HepG2 (cell line): ENCODE data around the gene COMT. TPM values are rescaled to one million over a fixed set of nuclear protein-coding genes. Genes with fewer than 3 reads are reported as not detected.

ENCODE experiments used
- ATAC-seq: fragments of 200-7000 bp; cut with Tn5 transposase; 3 replicates; pipeline ENCODE4 v1.9.1; 2020; ENCODE audit warnings: mild to moderate bottlenecking, moderate library complexity
- BruUV-seq: library from RNA; stranded (reverse); fragments of 400-500 nt; replicated peaks from 2 replicates; lab custom pipeline; 2021; lab: Mats Ljungman, UMichigan
- CTCF ChIA-PET: fragments of 300-600 bp; formaldehyde crosslinking; extraction: SDS; loops from one replicate; lab custom pipeline; 2021; ENCODE audit warnings: low total read pairs, inconsistent platforms, low intra/inter-chr PET ratio; lab: Yijun Ruan, JAX
- POLR2A ChIA-PET: fragments of 350-600 bp; sonication (Branson Sonifier 250); formaldehyde crosslinking; loops from one replicate; lab custom pipeline; 2020; ENCODE audit warnings: antibody characterized with exemption, inconsistent platforms; lab: Yijun Ruan, JAX
- DNase-seq: peaks from one replicate; pipeline ENCODE4 v3.0.0-alpha.2; 2015; ENCODE audit warnings: low spot score
- FAIRE-seq: peaks from 3 replicates; lab custom pipeline; 2011; peaks lifted over from hg19 to GRCh38; lab: Jason Lieb, UNC
- H2AFZ ChIP-seq: one replicate; pipeline ENCODE4 v1.6.1; 2011; ENCODE audit warnings: low read length, inconsistent platforms
- H3K27ac ChIP-seq: fragments of 300-600 bp; 3 replicates; pipeline ENCODE4 v1.8.0; 2011; ENCODE audit warnings: mixed run types, mild to moderate bottlenecking, mixed read lengths, low read length, inconsistent platforms; ENCODE audit not compliant: insufficient read depth; ENCODE audit errors: extremely low read length
- H3K27me3 ChIP-seq, 2 experiments: fragments of 200-600 bp in 1 of 2; 2 replicates in 1 of 2; 3 replicates in 1 of 2; pipeline versions ENCODE4 v1.6.0 to v1.8.0; 2011; ENCODE audit warnings: low read length in 2 of 2, mild to moderate bottlenecking in 2 of 2, moderate library complexity in 2 of 2, inconsistent platforms in 1 of 2; ENCODE audit not compliant: insufficient read depth in 2 of 2, control insufficient read depth in 1 of 2
- H3K36me3 ChIP-seq, 2 experiments: fragments of 200-600 bp in 1 of 2; replicated peaks in 1 of 2; 2 replicates in 1 of 2; 3 replicates in 1 of 2; pipeline versions ENCODE4 v1.5.1 to v1.8.0; 2011; ENCODE audit warnings: low read length in 2 of 2, inconsistent platforms in 1 of 2; ENCODE audit not compliant: insufficient read depth in 2 of 2, control insufficient read depth in 1 of 2
- H3K4me1 ChIP-seq: 2 replicates; pipeline ENCODE4 v1.5.1; 2012; ENCODE audit warnings: low read length, inconsistent platforms; ENCODE audit not compliant: insufficient read depth
- H3K4me2 ChIP-seq: 2 replicates; pipeline ENCODE4 v1.6.0; 2011; ENCODE audit warnings: low read depth, low read length, inconsistent platforms
- H3K4me3 ChIP-seq, 3 experiments: fragments of 200-600 bp in 1 of 3; sonication (generic), shearing (Covaris generic) in 1 of 3; replicated peaks in 1 of 3; 2 replicates each; pipeline ENCODE4 v1.5.1; 2011 to 2016; ENCODE audit warnings: low read length in 3 of 3, inconsistent platforms in 2 of 3, low read depth in 2 of 3, mild to moderate bottlenecking in 2 of 3, control low read depth in 1 of 3, mixed read lengths in 1 of 3; ENCODE audit not compliant: insufficient read depth in 1 of 3
- H3K79me2 ChIP-seq: one replicate; pipeline ENCODE4 v1.6.1; 2011; ENCODE audit warnings: low read length, inconsistent platforms; ENCODE audit not compliant: insufficient read depth
- H3K9ac ChIP-seq: 2 replicates; pipeline ENCODE4 v1.6.0; 2011; ENCODE audit warnings: mild to moderate bottlenecking, low read depth, low read length, inconsistent platforms; ENCODE audit not compliant: insufficient read depth
- H3K9me3 ChIP-seq: 2 replicates; pipeline ENCODE4 v1.5.1; 2012; ENCODE audit warnings: mild to moderate bottlenecking, low read length
- H4K20me1 ChIP-seq: 2 replicates; pipeline ENCODE4 v1.6.0; 2011; ENCODE audit warnings: inconsistent platforms, mild to moderate bottlenecking, low read length, moderate library complexity; ENCODE audit not compliant: insufficient read depth
- HNRNPLL ChIP-seq: fragments of 200-400 bp; formaldehyde crosslinking; IDR thresholded peaks from 2 replicates; pipeline ENCODE4 v1.6.1; 2017; ENCODE audit warnings: mild to moderate bottlenecking, low read depth, low read length; ENCODE audit not compliant: poor library complexity, severe bottlenecking
- KDM6A ChIP-seq: IDR thresholded peaks from 2 replicates; pipeline ENCODE4 v1.6.1; 2016; ENCODE audit warnings: low read depth
- MYNN ChIP-seq: sonication (generic); formaldehyde crosslinking; IDR thresholded peaks from 2 replicates; pipeline ENCODE4 v1.4.0; 2020; ENCODE audit warnings: mild to moderate bottlenecking, low read depth, missing genetic modification reagents
- SAP130 ChIP-seq: IDR thresholded peaks from 2 replicates; pipeline ENCODE4 v1.6.1; 2016; ENCODE audit warnings: low read depth
- SATB2 ChIP-seq: sonication (generic); formaldehyde crosslinking; IDR thresholded peaks from 2 replicates; pipeline ENCODE4 v1.5.0; 2020; ENCODE audit warnings: missing genetic modification reagents
- ZMAT3 ChIP-seq: sonication (generic); formaldehyde crosslinking; conservative IDR thresholded peaks from 2 replicates; pipeline ENCODE4 v1.7.0; 2021; ENCODE audit warnings: missing genetic modification reagents
- ZNF143 ChIP-seq: sonication (generic); formaldehyde crosslinking; IDR thresholded peaks from 2 replicates; pipeline ENCODE4 v1.4.0; 2020; ENCODE audit warnings: missing genetic modification reagents
- ZNF367 ChIP-seq: sonication (generic); formaldehyde crosslinking; IDR thresholded peaks from 2 replicates; pipeline ENCODE4 v1.4.0; 2020; ENCODE audit warnings: missing genetic modification reagents, borderline replicate concordance
- ZSCAN9 ChIP-seq: IDR thresholded peaks from 2 replicates; pipeline ENCODE4 v1.6.1; 2016; ENCODE audit warnings: borderline replicate concordance
- whole genome bisulfite sequencing: methylation state at CpG from one replicate; pipeline ENCODE4 v1.1.6; 2017; ENCODE audit warnings: low lambda C conversion rate; 5-methylcytosine and 5-hydroxymethylcytosine counted together
- in situ Hi-C: cut with HindIII; loops from 2 replicates; pipeline ENCODE4 v1.10.0; 2017; ENCODE audit warnings: low pct_unique_long_range_greater_than_20kb; ENCODE audit not compliant: extremely low pct_ligation_motif_present
- intact Hi-C: fragments of 100-400 bp; cut with micrococcal nuclease; formaldehyde crosslinking; loops from one replicate; pipeline ENCODE4 v1.10.0; 2022; ENCODE audit not compliant: unreplicated experiment
- polyA plus RNA-seq, 8 experiments: library from polyadenylated mRNA; depleted of rRNA in 3 of 8; stranded (reverse) in 7 of 8; unstranded in 1 of 8; fragments of >200 nt; fragmentation: Illumina TruSeq in 4 of 8; extraction: Trizol in 4 of 8; gene quantifications; 2 replicates each; pipeline versions ENCODE4 v1.2.1 to v1.2.3, GENCODE V29; 2011 to 2016; ENCODE audit warnings: low read depth in 4 of 8, missing spikeins in 1 of 8, mixed read lengths in 1 of 8; ENCODE audit not compliant: insufficient read depth in 1 of 8
- total RNA-seq, 5 experiments: library from RNA; depleted of rRNA; stranded (reverse); fragments of >200 nt; fragmentation: Illumina TruSeq; extraction: Trizol; gene quantifications; 2 replicates each; pipeline ENCODE4 v1.2.3, GENCODE V29; 2016; ENCODE audit warnings: low read depth in 1 of 5
- TF ChIP-seq, protein P1 (sequence below): IDR thresholded peaks from 2 replicates; pipeline ENCODE4 v1.6.1; 2016; ENCODE audit warnings: missing biosample characterization, missing genetic modification reagents, low read depth

Gene COMT
- total and polyA plus RNA-seq, 2 of the 13 experiments (the other 11 are each of a cell fraction or from before 2014, with no cell fraction given) = 156 to 162 TPM

GRCh38 chr22:19990609-19991394 lies 49.2 kb downstream of the COMT start:
- no peak overlapping the region for H2AFZ ChIP-seq
- no peak for ATAC-seq
- no peak for TF ChIP-seq SAP130
- no peak for TF ChIP-seq MYNN (CRISPR knock-in tag)
- no peak for TF ChIP-seq ZMAT3 (CRISPR knock-in tag)
- TF ChIP-seq SATB2 (CRISPR knock-in tag) = no peak
- TF ChIP-seq, all 625 proteins: peak for 0
- Histone ChIP-seq H3K27me3 (no peaks in the 10 kb centered on the region), H3K4me3 (no peak overlapping the region), H3K79me2 (no peaks in the 10 kb centered on the region), H4K20me1 (peaks cover 5% of the 10 kb centered on the region; the same call in 1 of the 2 replicates), H3K9me3 (no peaks in the 10 kb centered on the region), H3K27ac (no peak overlapping the region), H3K4me2 (no peak overlapping the region), H3K36me3 (no peaks in the 10 kb centered on the region; a peak in 1 of 5 replicates), H3K9ac (no peak overlapping the region), H3K4me1 (peaks cover 14% of the 10 kb centered on the region)
- WGBS = 100% methylated on average over 3 of the region's 20 CpGs
- in situ Hi-C loops = no loop called here
- BruUV-seq = no TSS peak
- ChIA-PET POLR2A (no interaction called here), CTCF (no interaction called here)
- DNase-seq = no peak
- FAIRE-seq = no peak
- intact Hi-C loops = no loop called here

DNA sequence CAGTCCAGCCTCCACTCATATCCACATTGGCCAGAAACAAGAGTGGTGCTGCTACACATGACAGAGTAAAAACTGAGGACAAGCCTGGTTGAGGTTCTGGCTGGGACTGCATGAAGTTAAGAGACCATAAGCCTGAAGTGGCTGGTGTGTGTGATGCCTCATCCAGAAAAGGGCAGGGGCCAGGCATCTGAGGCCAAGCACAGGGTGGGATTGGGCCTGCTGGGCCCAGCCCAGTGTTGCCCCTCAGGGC lies 49.7 kb downstream of the COMT start:
- no TSS peak for BruUV-seq
- CTCF ChIA-PET = no interaction called here
- in situ Hi-C loops = no loop called here

More for the DNA sequence above, 49.7 kb downstream of the COMT start:
- Histone ChIP-seq H3K4me2 (no peak overlapping the region), H3K79me2 (no peaks in the 10 kb centered on the region), H3K4me3 (no peak overlapping the region), H2AFZ (no peak overlapping the region), H4K20me1 (peaks cover 2% of the 10 kb centered on the region; the same call in 1 of the 2 replicates), H3K27me3 (no peaks in the 10 kb centered on the region), H3K4me1 (peaks cover 8% of the 10 kb centered on the region), H3K9me3 (no peaks in the 10 kb centered on the region), H3K36me3 (no peaks in the 10 kb centered on the region; a peak in 1 of 5 replicates), H3K27ac (no peak overlapping the region), H3K9ac (no peak overlapping the region)
- POLR2A ChIA-PET = no interaction called here
- no peak for TF ChIP-seq HNRNPLL
- TF ChIP-seq, protein P1, sequence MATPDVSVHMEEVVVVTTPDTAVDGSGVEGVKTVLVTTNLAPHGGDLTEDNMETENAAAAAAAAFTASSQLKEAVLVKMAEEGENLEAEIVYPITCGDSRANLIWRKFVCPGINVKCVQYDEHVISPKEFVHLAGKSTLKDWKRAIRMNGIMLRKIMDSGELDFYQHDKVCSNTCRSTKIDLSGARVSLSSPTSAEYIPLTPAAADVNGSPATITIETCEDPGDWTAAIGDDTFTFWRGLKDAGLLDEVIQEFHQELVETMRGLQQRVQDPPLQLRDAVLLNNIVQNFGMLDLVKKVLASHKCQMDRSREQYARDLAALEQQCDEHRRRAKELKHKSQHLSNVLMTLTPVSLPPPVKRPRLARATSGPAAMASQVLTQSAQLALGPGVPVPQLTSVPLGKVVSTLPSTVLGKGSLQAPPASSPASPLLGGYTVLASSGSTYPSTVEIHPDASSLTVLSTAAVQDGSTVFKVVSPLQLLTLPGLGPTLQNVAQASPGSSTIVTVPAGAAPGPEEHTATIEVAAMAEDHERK = no peak
- no peak for TF ChIP-seq ZNF367 (CRISPR knock-in tag)
- no peak for TF ChIP-seq ZNF143 (CRISPR knock-in tag)
- no peak for TF ChIP-seq KDM6A (CRISPR knock-in tag)
- TF ChIP-seq ZSCAN9 (CRISPR knock-in tag) = no peak
- FAIRE-seq (no peak), DNase-seq (no peak), ATAC-seq (no peak)
- intact Hi-C loops = no loop called here
